Activated T-cell treated with anti-CD3 and anti-CD28 coated beads for 48 hours (primary cell): ENCODE measurements around the gene COL26A1.

ENCODE experiments used
- DNase-seq: peaks from one replicate; pipeline ENCODE4 v3.0.0-alpha.2; 2020; ENCODE audit warnings: low read depth

Gene COL26A1

GRCh38 chr7:101373812-101374614 is 11.3 kb downstream of the COL26A1 start:
- DNase-seq, result no peak

GRCh38 chr7:101374990-101375389 is 12.3 kb downstream of the COL26A1 start:
- DNase-seq, result no peak

- no peak for DNase-seq
Observed at GRCh38 chr7:101376601-101377000, 13.9 kb downstream of the COL26A1 start.

- DNase-seq, result no peak
Observed at GRCh38 chr7:101377189-101377736, 14.6 kb downstream of the COL26A1 start.

- DNase-seq, result no peak
Observed at GRCh38 chr7:101378751-101379174, 16.1 kb downstream of the COL26A1 start.

- no peak for DNase-seq
Observed at GRCh38 chr7:101379302-101379701, 16.6 kb downstream of the COL26A1 start.

- no peak for DNase-seq
Observed at GRCh38 chr7:101381549-101382111, 19.0 kb downstream of the COL26A1 start.

- no peak for DNase-seq
Observed at GRCh38 chr7:101382937-101383336, 20.3 kb downstream of the COL26A1 start.

- DNase-seq, result no peak
Observed at GRCh38 chr7:101386177-101386557, 23.5 kb downstream of the COL26A1 start.

- no peak for DNase-seq
Observed at GRCh38 chr7:101386558-101387231, 24.0 kb downstream of the COL26A1 start.

- peak; percentile 7 for DNase-seq
Observed at GRCh38 chr7:101390901-101391301, 28.2 kb downstream of the COL26A1 start.

- DNase-seq, result no peak
Observed at GRCh38 chr7:101391991-101392390, 29.3 kb downstream of the COL26A1 start.

- DNase-seq, result no peak
Observed at GRCh38 chr7:101393865-101394264, 31.2 kb downstream of the COL26A1 start.

- DNase-seq, result no peak
Observed at GRCh38 chr7:101395376-101395775, 32.7 kb downstream of the COL26A1 start.

GRCh38 chr7:101397243-101397642 is 34.6 kb downstream of the COL26A1 start:
- no peak for DNase-seq

- no peak for DNase-seq
Observed at GRCh38 chr7:101397770-101398324, 35.2 kb downstream of the COL26A1 start.

- DNase-seq, result no peak
Observed at GRCh38 chr7:101398396-101399289, 36.0 kb downstream of the COL26A1 start.

- no peak for DNase-seq
Observed at GRCh38 chr7:101399759-101400158, 37.1 kb downstream of the COL26A1 start.

GRCh38 chr7:101400751-101401150 is 38.1 kb downstream of the COL26A1 start:
- no peak for DNase-seq

GRCh38 chr7:101401390-101402080 is 38.9 kb downstream of the COL26A1 start:
- no peak for DNase-seq
